22Rv1 (cell line): ENCODE measurements around the gene LIMA1.
"Not testable (repeated sequence)": the region's sequence is repeated elsewhere in the genome, so short reads cannot be mapped to it uniquely, and the experiment has no call there.

ENCODE experiments used
- H3K27ac ChIP-seq: fragments of 450-650 bp; 2 replicates; pipeline ENCODE4 v1.5.1; 2017
- ZFX ChIP-seq: fragments of 450-650 bp; IDR thresholded peaks from 2 replicates; pipeline ENCODE4 v1.6.1; 2017; ENCODE audit warnings: antibody characterized with exemption, borderline replicate concordance
- TF ChIP-seq, protein P1 (sequence below): fragments of 450-650 bp; IDR thresholded peaks from 2 replicates; pipeline ENCODE4 v1.5.1; 2017; ENCODE audit warnings: mild to moderate bottlenecking

LIMA1 gene

DNA sequence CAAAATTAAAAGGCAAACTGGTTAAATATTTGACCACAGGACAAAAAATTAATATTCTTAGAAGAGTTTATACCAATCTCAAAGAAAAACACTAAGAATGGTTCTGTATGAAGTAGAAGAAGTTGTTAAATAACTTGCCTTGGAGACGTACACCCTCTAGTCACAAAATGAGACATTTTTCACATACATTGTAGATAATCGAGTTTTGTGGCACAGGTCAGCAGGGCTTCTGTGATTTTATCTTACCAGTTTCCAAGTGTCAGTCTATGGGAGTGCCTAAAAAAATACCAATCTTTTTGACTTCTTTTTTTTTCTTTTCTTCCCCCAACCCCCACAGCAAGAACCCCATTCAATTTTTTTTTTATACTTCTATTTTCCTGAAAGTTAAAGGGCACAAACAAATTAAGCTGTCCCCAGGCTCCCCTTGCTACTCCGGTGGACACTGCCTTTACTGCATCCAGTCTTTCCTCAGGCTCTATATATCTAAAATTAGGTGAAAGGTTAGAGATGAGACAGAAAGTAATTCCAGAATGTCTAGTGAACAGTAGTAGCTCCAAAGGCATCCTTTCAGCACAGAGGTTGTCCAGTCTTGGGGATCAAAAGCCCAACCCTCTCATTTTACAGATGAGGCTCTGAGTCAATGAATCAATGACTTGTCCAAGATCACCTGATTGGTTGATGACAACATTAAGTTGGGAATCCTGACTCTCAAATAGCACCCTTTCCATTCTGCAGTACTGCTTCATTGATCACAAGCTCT lies 6.2 kb downstream of the LIMA1 start:
- no peak overlapping the region for H3K27ac ChIP-seq
- TF ChIP-seq, protein P1, sequence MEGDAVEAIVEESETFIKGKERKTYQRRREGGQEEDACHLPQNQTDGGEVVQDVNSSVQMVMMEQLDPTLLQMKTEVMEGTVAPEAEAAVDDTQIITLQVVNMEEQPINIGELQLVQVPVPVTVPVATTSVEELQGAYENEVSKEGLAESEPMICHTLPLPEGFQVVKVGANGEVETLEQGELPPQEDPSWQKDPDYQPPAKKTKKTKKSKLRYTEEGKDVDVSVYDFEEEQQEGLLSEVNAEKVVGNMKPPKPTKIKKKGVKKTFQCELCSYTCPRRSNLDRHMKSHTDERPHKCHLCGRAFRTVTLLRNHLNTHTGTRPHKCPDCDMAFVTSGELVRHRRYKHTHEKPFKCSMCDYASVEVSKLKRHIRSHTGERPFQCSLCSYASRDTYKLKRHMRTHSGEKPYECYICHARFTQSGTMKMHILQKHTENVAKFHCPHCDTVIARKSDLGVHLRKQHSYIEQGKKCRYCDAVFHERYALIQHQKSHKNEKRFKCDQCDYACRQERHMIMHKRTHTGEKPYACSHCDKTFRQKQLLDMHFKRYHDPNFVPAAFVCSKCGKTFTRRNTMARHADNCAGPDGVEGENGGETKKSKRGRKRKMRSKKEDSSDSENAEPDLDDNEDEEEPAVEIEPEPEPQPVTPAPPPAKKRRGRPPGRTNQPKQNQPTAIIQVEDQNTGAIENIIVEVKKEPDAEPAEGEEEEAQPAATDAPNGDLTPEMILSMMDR, result no peak
- no peak for TF ChIP-seq ZFX

DNA sequence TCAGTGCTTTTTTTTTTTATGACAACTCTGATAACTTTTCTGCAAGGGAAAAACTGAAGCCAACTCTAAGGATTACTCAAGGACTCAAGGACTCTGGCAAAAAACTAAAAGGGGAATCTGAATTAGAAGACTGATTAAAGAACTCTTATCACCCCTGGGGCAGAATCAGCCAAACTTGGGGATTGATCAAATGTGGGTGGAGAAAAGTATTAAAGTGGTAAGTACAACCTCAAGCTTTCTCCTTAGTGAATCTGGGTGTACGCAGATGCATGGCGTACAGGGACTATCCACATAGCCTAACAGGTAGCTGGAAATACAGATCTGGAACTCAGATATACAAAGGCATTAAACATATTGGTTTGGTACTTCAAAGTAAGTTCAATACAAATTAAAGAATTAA lies 7.3 kb downstream of the LIMA1 start:
- no peak overlapping the region for H3K27ac ChIP-seq
- TF ChIP-seq, protein P1, result no peak
- TF ChIP-seq ZFX, result no peak

DNA sequence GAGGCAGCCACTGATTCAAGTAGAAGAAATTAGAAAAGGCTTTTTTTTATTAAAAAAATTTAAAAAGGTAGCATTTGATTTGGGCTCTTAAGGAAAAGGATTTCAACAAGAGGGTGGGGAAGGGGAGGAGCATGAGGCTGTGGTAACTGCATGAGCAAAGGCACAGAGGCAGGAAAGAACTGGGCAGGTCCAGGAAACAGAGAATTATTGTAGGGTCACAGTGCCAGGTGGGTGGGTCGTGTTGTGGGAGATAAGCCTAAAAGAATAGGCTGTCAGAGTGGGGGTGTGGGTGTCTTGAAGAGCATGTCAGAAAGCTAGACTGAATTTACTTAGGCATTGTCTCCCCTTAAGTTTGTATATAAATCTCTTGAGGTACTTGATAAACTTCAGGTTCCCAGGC lies 7.8 kb downstream of the LIMA1 start:
- no peak overlapping the region for H3K27ac ChIP-seq
- TF ChIP-seq, protein P1, result no peak
- no peak for TF ChIP-seq ZFX

DNA sequence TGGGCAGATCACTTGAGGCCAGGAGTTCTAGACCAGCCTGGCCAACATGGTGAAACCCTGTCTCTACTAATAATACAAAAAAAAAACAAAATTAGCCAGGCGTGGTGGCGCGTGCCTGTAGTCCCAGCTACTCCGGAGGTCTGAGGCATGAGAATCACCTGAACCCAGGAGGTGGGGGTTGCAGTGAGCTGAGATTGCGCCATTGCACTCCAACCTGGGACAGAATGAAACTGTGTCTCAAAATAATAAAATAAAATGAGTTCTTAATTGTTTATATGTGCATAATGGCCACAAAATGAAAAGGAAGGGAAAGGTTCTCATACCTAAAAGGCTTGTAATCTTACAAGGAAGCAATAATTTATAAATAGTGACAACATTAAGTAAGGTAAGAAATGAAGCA lies 8.2 kb downstream of the LIMA1 start:
- H3K27ac ChIP-seq, result not testable (repeated sequence)

DNA sequence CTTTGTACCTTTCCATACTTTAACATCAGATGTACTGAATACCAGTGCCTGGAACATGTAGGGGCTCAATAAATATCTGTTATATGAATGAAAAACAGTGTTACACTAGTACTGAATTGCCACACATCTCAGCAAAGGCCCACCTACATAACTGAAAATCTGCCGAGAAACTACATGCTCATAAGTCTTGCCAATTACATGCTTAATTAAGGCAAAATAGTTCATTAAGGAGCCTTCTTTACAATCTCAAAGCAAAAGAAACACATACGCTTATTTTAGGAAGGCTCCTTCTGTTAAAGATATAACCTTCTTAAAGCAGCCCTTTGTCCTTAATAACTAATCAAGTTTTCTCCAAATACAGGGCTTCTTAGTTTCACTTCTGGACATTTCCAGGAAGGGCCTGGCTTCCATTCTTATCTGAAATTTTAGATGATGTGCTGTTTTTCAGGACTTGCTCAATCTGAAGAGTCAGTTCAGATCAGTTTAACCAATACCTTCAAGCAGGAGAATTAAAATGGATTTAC lies 11.5 kb downstream of the LIMA1 start:
- no peak for TF ChIP-seq ZFX
- no peak overlapping the region for H3K27ac ChIP-seq

DNA sequence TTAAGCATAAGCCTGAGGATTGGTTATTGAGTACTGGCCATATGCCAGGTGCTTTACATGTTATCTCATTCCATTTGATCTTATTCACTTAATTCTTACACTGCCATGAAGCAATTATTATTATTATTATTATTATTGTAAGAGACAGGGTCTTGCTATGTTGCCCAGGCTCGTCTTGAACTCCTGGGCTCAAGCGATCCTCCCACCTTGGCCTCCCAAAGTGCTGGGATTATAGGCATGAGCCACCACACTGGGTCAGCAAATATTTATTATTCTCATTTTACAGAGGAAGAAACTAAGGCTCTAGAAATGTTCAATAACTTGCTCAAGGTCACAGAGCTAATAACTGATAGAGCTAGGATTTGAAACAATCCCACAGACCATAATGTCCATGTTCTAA lies 14.8 kb downstream of the LIMA1 start:
- TF ChIP-seq, protein P1, result no peak
- TF ChIP-seq ZFX, result no peak
- no peak overlapping the region for H3K27ac ChIP-seq

DNA sequence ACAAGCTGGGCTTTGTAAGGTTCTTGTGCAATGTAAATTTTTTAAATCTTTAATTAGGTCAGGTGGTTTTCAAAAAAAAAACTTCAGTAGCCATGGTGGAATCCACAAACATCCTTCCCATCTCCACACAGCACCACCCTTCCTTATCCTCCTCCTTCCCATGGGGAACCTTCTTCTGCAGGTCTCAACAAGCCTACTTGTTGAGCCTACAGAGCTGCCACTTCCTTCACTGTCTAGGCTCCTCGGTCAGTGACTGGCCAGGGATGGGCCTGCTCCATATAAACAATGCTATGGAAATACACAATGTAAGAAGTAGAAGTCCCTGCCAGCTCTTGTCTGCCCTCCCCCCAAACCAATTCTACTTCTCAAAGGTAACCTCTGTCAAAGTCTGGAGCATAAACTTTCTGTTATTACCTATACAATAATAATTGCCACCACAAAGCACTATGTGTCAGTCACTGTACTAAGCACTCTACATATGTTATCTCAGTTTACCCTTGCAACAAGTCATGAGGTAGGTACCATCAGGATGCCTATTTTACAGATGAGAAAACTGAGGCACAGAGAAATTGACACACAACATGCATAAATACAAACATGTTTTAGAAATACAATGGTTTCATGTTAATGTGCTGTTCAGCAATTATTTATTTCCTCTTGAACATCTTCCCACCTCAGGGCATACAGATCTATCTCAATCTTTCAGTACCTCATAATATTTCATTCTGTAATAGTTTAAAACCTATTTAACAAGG lies 17.4 kb downstream of the LIMA1 start:
- no peak for TF ChIP-seq ZFX
- H3K27ac ChIP-seq, result no peak overlapping the region

DNA sequence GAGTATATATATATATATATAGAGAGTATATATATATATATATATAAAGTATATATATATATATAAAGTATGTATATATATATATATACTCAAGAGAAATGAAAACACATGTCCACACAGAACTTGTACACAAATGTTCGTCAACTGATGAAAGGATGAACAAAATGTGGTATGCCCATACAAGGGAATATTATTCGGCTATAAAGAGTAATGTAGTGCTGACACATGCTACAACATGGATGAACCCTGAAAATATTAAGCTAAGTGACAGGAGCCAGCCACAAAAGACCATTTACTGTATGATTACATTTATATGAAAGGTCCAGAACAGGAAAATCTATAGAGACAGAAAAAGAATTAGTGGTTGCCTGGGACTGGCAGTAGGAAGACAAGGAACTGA lies 19.5 kb downstream of the LIMA1 start:
- TF ChIP-seq, protein P1, result no peak
- TF ChIP-seq ZFX, result no peak
- H3K27ac ChIP-seq, result no peak overlapping the region

DNA sequence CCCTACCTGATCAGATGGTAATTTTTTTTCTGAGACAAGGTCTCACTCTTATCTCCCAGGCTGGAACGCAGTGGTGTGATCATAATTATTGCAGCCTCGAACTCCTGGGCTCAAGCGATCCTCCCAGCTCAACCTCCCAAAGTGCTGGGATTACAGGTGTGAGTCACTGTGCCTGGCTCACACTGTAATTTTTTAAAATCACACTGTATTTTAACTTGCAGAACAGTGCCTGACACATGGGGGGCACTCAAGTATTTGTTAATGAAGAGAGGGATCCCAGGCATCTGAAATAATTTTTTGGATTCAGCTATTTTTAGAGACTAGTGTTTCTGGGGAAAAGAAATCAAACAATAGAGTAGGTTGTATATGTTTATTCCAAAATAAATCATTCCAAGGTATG lies 21.7 kb downstream of the LIMA1 start:
- TF ChIP-seq, protein P1, result no peak
- TF ChIP-seq ZFX, result no peak
- no peak overlapping the region for H3K27ac ChIP-seq
